ENCODE data around the gene MFSD6.

The MFSD6 gene

DNA sequence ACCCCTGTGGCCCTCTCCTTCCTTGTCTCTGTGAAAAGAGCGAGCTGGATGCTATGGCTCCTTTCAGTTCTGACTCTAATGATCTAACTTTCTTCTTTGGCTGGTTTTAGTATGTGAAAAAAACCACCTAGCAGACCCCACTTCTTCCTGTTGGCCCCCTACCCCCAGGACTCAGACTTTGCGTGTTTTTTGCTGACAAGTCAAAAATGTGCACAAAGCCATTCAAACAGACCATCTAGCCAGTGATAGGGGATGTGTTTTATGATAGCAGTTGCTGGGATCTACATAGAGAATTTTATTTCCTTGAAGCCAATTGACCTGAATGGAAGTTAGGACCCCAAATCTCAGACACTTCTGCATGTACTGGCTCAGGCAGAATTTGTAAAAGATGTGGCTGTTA, 49.1 kb downstream of the MFSD6 start:
- H3K9me3 ChIP-seq: no peaks in the 10 kb centered on the region
- H3K4me1 ChIP-seq (ENCODE audit: control insufficient read depth in 1 of 2, insufficient read depth in 1 of 2, low read depth in 1 of 2, low read length in 1 of 2): no peaks in the 10 kb centered on the region
- no peak overlapping the region for H3K27ac ChIP-seq
- no peaks in the 10 kb centered on the region for H3K27me3 ChIP-seq
- H3K36me3 ChIP-seq: no peaks in the 10 kb centered on the region
- TF ChIP-seq, protein P1, sequence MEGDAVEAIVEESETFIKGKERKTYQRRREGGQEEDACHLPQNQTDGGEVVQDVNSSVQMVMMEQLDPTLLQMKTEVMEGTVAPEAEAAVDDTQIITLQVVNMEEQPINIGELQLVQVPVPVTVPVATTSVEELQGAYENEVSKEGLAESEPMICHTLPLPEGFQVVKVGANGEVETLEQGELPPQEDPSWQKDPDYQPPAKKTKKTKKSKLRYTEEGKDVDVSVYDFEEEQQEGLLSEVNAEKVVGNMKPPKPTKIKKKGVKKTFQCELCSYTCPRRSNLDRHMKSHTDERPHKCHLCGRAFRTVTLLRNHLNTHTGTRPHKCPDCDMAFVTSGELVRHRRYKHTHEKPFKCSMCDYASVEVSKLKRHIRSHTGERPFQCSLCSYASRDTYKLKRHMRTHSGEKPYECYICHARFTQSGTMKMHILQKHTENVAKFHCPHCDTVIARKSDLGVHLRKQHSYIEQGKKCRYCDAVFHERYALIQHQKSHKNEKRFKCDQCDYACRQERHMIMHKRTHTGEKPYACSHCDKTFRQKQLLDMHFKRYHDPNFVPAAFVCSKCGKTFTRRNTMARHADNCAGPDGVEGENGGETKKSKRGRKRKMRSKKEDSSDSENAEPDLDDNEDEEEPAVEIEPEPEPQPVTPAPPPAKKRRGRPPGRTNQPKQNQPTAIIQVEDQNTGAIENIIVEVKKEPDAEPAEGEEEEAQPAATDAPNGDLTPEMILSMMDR (IDR thresholded peaks at IDR 0.05): no peak
- H3K4me3 ChIP-seq (ENCODE audit: low read depth in 1 of 2, low read length in 1 of 2): no peak overlapping the region

DNA sequence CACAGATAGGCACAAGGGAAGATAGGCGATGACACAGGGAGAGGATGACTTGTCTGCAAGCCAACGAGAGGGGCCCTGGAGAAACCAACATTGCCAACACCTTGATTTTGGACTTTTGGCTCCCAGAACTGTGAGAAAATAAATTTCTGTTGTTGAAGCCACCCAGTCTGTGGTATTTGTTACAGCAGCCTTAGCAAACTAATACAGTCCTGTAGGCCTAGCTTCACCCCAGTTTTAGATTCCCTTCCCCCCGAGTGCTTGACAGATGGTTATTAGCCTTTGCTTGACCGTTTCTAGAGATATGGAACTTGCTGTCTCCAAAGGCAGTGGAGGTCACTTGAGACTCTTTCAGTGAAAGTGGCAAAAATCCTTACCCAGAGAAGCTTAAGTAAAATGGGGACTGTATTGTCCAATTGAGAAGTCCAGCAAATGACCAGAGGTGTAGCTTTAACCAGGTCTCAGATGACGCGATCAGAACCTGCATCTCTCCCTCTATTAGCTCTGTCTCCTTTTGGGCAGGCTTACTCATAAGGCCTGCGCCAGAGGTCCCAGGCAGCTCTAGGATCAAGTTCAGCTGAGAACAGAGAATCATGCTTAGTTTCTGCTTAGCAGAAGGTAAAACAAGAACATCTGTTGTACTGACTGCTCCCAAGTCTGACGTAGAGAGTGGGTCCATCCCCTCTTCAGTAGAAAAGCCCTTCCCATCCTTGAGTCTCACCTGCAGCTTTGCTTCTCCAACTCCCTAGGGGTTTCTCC, 50.4 kb downstream of the MFSD6 start:
- H3K27ac ChIP-seq: no peak overlapping the region
- TF ChIP-seq, protein P1 (IDR thresholded peaks at IDR 0.05): no peak
- no peaks in the 10 kb centered on the region for H3K9me3 ChIP-seq
- no peaks in the 10 kb centered on the region for H3K36me3 ChIP-seq
- no peaks in the 10 kb centered on the region for H3K27me3 ChIP-seq
- no peaks in the 10 kb centered on the region for H3K4me1 ChIP-seq (ENCODE audit: control insufficient read depth in 1 of 2, insufficient read depth in 1 of 2, low read depth in 1 of 2, low read length in 1 of 2)
- H3K4me3 ChIP-seq (ENCODE audit: low read depth in 1 of 2, low read length in 1 of 2): no peak overlapping the region

DNA sequence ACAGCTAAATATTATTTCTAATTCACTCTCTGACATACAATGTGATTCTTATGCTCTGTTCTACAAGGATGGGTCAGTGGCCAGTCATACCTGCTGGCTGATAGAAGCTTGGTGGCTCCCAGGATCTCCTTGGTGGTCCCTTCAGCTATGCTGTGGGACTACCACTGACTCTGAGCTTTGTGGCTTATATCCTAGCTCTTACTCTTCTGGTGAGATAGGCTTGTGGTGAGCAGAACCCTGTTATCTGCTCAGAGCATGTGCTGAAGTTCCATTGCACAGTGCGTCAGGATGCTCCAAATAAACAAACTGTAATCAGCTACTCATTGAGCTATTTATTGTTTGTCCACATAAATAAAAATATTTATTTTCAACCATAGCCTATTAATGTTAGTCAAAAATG, 51.7 kb downstream of the MFSD6 start:
- Histone ChIP-seq H3K4me1 (ENCODE audit: control insufficient read depth in 1 of 2, insufficient read depth in 1 of 2, low read depth in 1 of 2, low read length in 1 of 2) (no peaks in the 10 kb centered on the region), H3K4me3 (ENCODE audit: low read depth in 1 of 2, low read length in 1 of 2) (no peak overlapping the region), H3K36me3 (no peaks in the 10 kb centered on the region), H3K27me3 (no peaks in the 10 kb centered on the region), H3K27ac (no peak overlapping the region), H3K9me3 (no peaks in the 10 kb centered on the region)
- TF ChIP-seq, protein P1 (IDR thresholded peaks at IDR 0.05): no peak

DNA sequence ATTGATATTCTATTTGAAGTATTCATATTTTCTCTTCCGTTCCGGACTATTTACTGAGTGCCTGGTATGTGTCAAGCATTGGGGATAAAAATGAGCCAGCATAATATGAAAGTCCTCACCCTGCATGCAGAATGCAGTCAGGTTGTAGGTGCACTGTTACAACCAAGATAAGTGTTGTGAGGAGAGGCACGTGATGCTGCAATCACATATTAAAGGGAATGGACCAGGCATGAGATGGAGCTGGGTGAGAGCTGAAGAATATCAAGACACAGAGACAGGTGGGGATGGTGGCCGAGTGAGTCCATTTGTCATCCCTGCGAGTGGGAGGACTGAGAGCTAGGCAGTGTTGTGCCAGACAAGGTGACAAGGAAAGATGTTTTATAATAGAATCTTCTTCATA, 52.3 kb downstream of the MFSD6 start:
- Histone ChIP-seq H3K4me1 (ENCODE audit: control insufficient read depth in 1 of 2, insufficient read depth in 1 of 2, low read depth in 1 of 2, low read length in 1 of 2) (no peaks in the 10 kb centered on the region), H3K27me3 (no peaks in the 10 kb centered on the region), H3K36me3 (no peaks in the 10 kb centered on the region), H3K9me3 (no peaks in the 10 kb centered on the region), H3K4me3 (ENCODE audit: low read depth in 1 of 2, low read length in 1 of 2) (no peak overlapping the region), H3K27ac (no peak overlapping the region)
- TF ChIP-seq, protein P1 (IDR thresholded peaks at IDR 0.05): no peak

DNA sequence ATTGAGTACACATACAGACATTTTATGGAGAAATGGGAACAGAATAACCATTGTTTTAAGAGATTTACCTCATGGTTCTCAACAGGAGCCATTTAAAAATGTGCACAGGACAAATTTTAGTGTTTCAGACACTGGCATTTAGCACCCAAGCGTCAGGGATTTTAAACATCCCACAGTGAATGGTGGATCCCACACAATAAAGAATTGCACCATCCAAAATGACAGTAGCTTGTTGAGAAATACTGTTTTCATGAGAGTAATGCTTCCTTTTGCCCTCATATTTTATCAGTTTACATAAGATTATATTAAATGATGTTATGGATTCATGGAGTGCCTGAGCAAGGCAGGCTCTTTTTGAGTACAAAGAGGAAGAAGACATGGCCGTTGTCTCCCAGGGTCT, 54.0 kb downstream of the MFSD6 start:
- Histone ChIP-seq H3K27ac (no peak overlapping the region), H3K4me3 (ENCODE audit: low read depth in 1 of 2, low read length in 1 of 2) (no peak overlapping the region), H3K36me3 (no peaks in the 10 kb centered on the region), H3K27me3 (no peaks in the 10 kb centered on the region), H3K4me1 (ENCODE audit: control insufficient read depth in 1 of 2, insufficient read depth in 1 of 2, low read depth in 1 of 2, low read length in 1 of 2) (no peaks in the 10 kb centered on the region), H3K9me3 (no peaks in the 10 kb centered on the region)
- TF ChIP-seq, protein P1 (IDR thresholded peaks at IDR 0.05): no peak

Measured in neutrophil (primary cell).